Lower leg skin (tissue), 3 donors: ENCODE results near the gene CYLD.

ENCODE experiments used
- CTCF ChIP-seq, 3 donors: fragments of 450-650 bp; IDR thresholded peaks; one replicate each; pipeline ENCODE4 v1.5.1; 2016; ENCODE audit warnings: antibody characterized with exemption in 3 of 3, mild to moderate bottlenecking in 3 of 3, moderate library complexity in 2 of 3
- POLR2A ChIP-seq, 2 donors: fragments of 450-650 bp; IDR thresholded peaks; one replicate each; pipeline ENCODE4 v1.6.1; 2016 to 2017; ENCODE audit warnings: antibody characterized with exemption in 2 of 2, mild to moderate bottlenecking in 1 of 2, moderate library complexity in 1 of 2

- TF ChIP-seq CTCF (IDR thresholded peaks at IDR 0.05) (no peak), POLR2A (IDR thresholded peaks at IDR 0.05) (no peak)
Measured at GRCh38 chr16:50822671-50823070, 80.8 kb downstream of the CYLD start.
